Mesendoderm (in vitro differentiated cells): ENCODE results near the gene INTU.

Experiments used
- DNase-seq: peaks from one replicate; pipeline ENCODE4 v3.0.0; 2013
- H2AK5ac ChIP-seq: 2 replicates; pipeline ENCODE4 v1.6.1; 2013; ENCODE audit warnings: low read length, inconsistent platforms
- H2BK120ac ChIP-seq: 2 replicates; pipeline ENCODE4 v1.6.1; 2013; ENCODE audit warnings: low read depth, mild to moderate bottlenecking, low read length, moderate library complexity, mixed read lengths
- H2BK15ac ChIP-seq: replicated peaks from 2 replicates; pipeline ENCODE4 v1.6.1; 2013; ENCODE audit warnings: low read depth, mild to moderate bottlenecking, moderate library complexity
- H2BK5ac ChIP-seq: 2 replicates; pipeline ENCODE4 v1.6.1; 2013; ENCODE audit warnings: low read length, inconsistent platforms
- H3K18ac ChIP-seq: 2 replicates; pipeline ENCODE4 v1.6.1; 2013; ENCODE audit warnings: mild to moderate bottlenecking, low read length, mixed read lengths
- H3K23ac ChIP-seq: one replicate; pipeline ENCODE4 v1.6.1; 2013; ENCODE audit warnings: low read length
- H3K27ac ChIP-seq: 2 replicates; pipeline ENCODE4 v1.5.1; 2013; ENCODE audit warnings: low read depth, mild to moderate bottlenecking, inconsistent platforms, low read length, moderate library complexity
- H3K27me3 ChIP-seq: 2 replicates; pipeline ENCODE4 v1.6.1; 2013; ENCODE audit warnings: low read length, control low read depth, mild to moderate bottlenecking, inconsistent platforms; ENCODE audit not compliant: insufficient read depth, poor library complexity
- H3K36me3 ChIP-seq: 2 replicates; pipeline ENCODE4 v1.6.1; 2013; ENCODE audit warnings: low read length, inconsistent platforms; ENCODE audit not compliant: control insufficient read depth, insufficient read depth
- H3K4ac ChIP-seq: one replicate; pipeline ENCODE4 v1.6.1; 2013; ENCODE audit warnings: low read depth, mild to moderate bottlenecking, low read length, moderate library complexity
- H3K4me1 ChIP-seq: 2 replicates; pipeline ENCODE4 v1.6.1; 2013; ENCODE audit warnings: low read depth, low read length, inconsistent platforms; ENCODE audit not compliant: control insufficient read depth
- H3K4me2 ChIP-seq: 2 replicates; pipeline ENCODE4 v1.6.1; 2013; ENCODE audit warnings: low read length
- H3K4me3 ChIP-seq: 2 replicates; pipeline ENCODE4 v1.5.1; 2013; ENCODE audit warnings: mild to moderate bottlenecking, low read length
- H3K56ac ChIP-seq: one replicate; pipeline ENCODE4 v1.6.1; 2013; ENCODE audit warnings: low read length
- H3K79me1 ChIP-seq: 2 replicates; pipeline ENCODE4 v1.6.1; 2013; ENCODE audit warnings: low read length, inconsistent platforms
- H3K79me2 ChIP-seq: 2 replicates; pipeline ENCODE4 v1.6.1; 2013; ENCODE audit warnings: mild to moderate bottlenecking, low read length; ENCODE audit not compliant: control insufficient read depth, insufficient read depth
- H3K9ac ChIP-seq: 2 replicates; pipeline ENCODE4 v1.6.1; 2013; ENCODE audit warnings: low read length, inconsistent platforms
- H4K5ac ChIP-seq: one replicate; pipeline ENCODE4 v1.6.1; 2013; ENCODE audit warnings: low read length
- H4K8ac ChIP-seq: one replicate; pipeline ENCODE4 v1.6.1; 2013; ENCODE audit warnings: low read depth, mild to moderate bottlenecking, control low read depth, low read length, moderate library complexity
- WGBS: extraction: QIAGEN DNeasy Blood & Tissue Kit; methylation state at CpG from one replicate; pipeline ENCODE4 v1.1.7; 2013; ENCODE audit warnings: low lambda C conversion rate, missing lambda C conversion rate; ENCODE audit not compliant: insufficient coverage; ENCODE audit errors: extremely low coverage; 5-methylcytosine and 5-hydroxymethylcytosine counted together

INTU gene

DNA sequence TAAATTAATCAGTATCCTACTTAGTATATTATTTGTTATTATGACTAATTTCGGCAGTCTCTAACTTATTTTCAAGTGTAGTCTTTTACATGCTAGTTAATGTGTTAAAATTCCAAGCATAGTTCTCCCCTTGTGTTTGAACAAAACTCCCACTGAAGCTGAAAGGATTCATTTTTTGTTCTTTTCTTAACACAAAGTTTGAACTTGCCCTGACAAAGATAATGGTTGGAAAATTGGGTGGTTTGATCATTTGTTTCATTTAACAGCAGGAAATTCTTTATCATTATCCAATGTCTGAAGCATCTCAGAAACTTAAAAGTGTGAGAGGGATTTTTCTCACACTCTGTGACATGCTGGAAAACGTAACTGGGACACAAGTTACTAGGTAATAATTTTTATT, 36.0 kb downstream of the INTU start:
- no peaks in the 10 kb centered on the region for H3K36me3 ChIP-seq
- H3K27ac ChIP-seq, result no peak overlapping the region
- no peak overlapping the region for H2AK5ac ChIP-seq
- H3K4me2 ChIP-seq, result no peak overlapping the region
- H3K4me1 ChIP-seq, result no peaks in the 10 kb centered on the region
- no peak overlapping the region for H3K56ac ChIP-seq
- no peaks in the 10 kb centered on the region for H3K79me2 ChIP-seq
- H2BK15ac ChIP-seq, result no peak overlapping the region
- no peak overlapping the region for H2BK5ac ChIP-seq
- no peaks in the 10 kb centered on the region for H3K27me3 ChIP-seq
- H3K4ac ChIP-seq, result no peak overlapping the region
- no CpG with 5 or more reads among the region's 2 CpGs for WGBS
- H3K18ac ChIP-seq, result no peak overlapping the region
- H2BK120ac ChIP-seq, result no peak overlapping the region
- H3K23ac ChIP-seq, result no peak overlapping the region
- DNase-seq, result no peak
- H4K5ac ChIP-seq, result no peak overlapping the region
- no peak overlapping the region for H4K8ac ChIP-seq
- no peak overlapping the region for H3K9ac ChIP-seq
- H3K4me3 ChIP-seq, result no peak overlapping the region
- H3K79me1 ChIP-seq, result no peaks in the 10 kb centered on the region

DNA sequence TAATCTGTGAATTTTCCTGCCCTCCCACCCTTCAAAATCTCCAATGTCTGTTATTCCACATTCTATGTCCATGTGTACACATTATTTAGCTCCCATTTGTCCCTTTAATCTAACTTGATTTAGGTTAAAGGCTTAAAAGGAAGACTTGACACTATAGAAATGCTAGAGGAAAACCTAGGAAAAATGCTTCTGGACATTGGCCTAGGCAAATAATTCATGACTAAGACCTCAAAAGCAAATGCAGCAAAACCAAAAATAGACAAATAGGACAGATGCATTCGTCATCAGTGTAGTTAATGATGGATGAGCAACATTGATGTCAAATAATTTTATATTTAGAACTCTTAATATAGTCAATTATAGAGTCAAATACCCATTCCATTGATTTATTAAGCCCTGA, 36.9 kb downstream of the INTU start:
- Histone ChIP-seq H2BK15ac (no peak overlapping the region), H2AK5ac (no peak overlapping the region), H3K18ac (no peak overlapping the region), H3K56ac (no peak overlapping the region), H3K79me1 (no peaks in the 10 kb centered on the region), H3K79me2 (no peaks in the 10 kb centered on the region), H4K5ac (no peak overlapping the region), H3K4me2 (no peak overlapping the region), H3K4me1 (no peaks in the 10 kb centered on the region), H2BK5ac (no peak overlapping the region), H2BK120ac (no peak overlapping the region), H3K36me3 (no peaks in the 10 kb centered on the region), H3K23ac (no peak overlapping the region), H3K4me3 (no peak overlapping the region), H4K8ac (no peak overlapping the region), H3K9ac (no peak overlapping the region), H3K27ac (no peak overlapping the region), H3K27me3 (no peaks in the 10 kb centered on the region), H3K4ac (no peak overlapping the region)
- no CpG with 5 or more reads among the region's 1 CpG for WGBS
- DNase-seq, result no peak

DNA sequence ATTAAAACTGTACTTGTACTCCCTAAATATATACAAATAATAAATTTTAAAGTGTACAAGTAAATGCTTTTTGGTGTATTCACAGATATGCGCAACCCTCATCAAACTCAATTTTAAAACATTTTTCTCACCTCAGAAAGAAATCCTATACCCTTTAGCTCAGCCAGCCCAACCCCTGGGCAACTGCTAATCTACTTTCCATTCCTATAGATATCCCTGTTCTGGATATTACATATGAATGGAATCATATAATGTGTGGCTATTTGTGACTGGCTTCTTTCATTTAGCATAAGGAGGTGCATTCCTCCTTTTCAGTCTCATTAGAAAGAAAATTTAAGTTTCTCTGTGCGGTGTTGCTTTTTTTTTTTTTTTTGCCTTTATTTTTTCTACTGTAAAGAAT, 39.4 kb downstream of the INTU start:
- Histone ChIP-seq H2BK120ac (no peak overlapping the region), H3K27ac (no peak overlapping the region), H3K18ac (no peak overlapping the region), H3K4ac (no peak overlapping the region), H2AK5ac (no peak overlapping the region), H3K4me2 (no peak overlapping the region), H3K27me3 (no peaks in the 10 kb centered on the region), H2BK5ac (no peak overlapping the region), H3K56ac (no peak overlapping the region), H4K5ac (no peak overlapping the region), H3K4me1 (no peaks in the 10 kb centered on the region), H3K9ac (no peak overlapping the region), H3K79me1 (no peaks in the 10 kb centered on the region), H3K79me2 (no peaks in the 10 kb centered on the region), H3K4me3 (no peak overlapping the region), H2BK15ac (no peak overlapping the region), H3K23ac (no peak overlapping the region), H4K8ac (no peak overlapping the region), H3K36me3 (no peaks in the 10 kb centered on the region)
- WGBS, result 100% methylated on average over 1 of the region's 2 CpGs
- DNase-seq, result no peak

DNA sequence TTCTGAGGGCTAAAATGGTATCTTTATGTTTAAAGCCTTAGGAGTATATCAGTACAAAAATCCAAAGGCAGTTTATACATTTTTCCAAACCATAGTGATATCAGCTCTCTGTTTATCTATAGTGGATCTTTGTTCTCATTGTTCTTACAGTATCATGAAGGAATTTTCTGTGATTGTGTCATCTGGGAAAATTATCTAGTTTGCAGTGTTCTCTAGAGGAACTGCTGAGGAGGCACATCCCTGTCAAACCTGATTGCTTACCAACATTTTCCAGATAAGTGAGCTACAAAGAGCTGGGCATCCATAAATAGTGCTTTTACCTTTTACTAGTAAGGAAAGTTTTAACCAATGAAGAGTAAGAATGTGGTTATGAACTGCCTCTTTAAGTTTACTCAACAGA, 52.5 kb downstream of the INTU start:
- DNase-seq, result peak; percentile 23
- no peak overlapping the region for H3K9ac ChIP-seq
- H3K4me1 ChIP-seq, result no peaks in the 10 kb centered on the region
- no peak overlapping the region for H3K4me2 ChIP-seq
- no peak overlapping the region for H2BK120ac ChIP-seq
- H3K79me2 ChIP-seq, result no peaks in the 10 kb centered on the region
- H2BK5ac ChIP-seq, result no peak overlapping the region
- no peaks in the 10 kb centered on the region for H3K36me3 ChIP-seq
- H2AK5ac ChIP-seq, result no peak overlapping the region
- H3K27ac ChIP-seq, result no peak overlapping the region
- no peaks in the 10 kb centered on the region for H3K79me1 ChIP-seq
- H3K23ac ChIP-seq, result no peak overlapping the region
- no peak overlapping the region for H4K8ac ChIP-seq
- no peak overlapping the region for H3K56ac ChIP-seq
- no peak overlapping the region for H4K5ac ChIP-seq
- H3K4ac ChIP-seq, result no peak overlapping the region
- no peak overlapping the region for H3K4me3 ChIP-seq
- no peak overlapping the region for H2BK15ac ChIP-seq
- no peaks in the 10 kb centered on the region for H3K27me3 ChIP-seq
- H3K18ac ChIP-seq, result no peak overlapping the region

DNA sequence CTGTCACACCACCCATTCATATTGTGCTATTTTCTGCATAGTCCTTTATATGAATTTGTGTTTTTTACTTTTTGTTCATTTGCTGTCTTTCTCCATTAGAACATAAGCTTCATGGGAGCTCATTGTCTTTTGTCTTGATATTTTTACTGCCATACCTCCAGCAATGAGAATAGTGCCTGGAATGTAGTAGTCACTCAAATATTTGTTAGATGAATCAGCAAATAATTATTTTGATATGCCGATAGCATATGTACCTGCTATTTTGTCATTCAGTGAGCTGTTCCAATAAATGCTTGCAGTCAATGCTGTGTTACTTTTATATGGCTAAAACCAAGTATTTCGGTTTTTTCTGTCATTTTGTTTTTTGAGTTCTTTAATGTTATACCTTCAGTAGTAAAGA, 53.9 kb downstream of the INTU start:
- no peak overlapping the region for H3K27ac ChIP-seq
- no peak overlapping the region for H3K4ac ChIP-seq
- H3K23ac ChIP-seq, result no peak overlapping the region
- H3K27me3 ChIP-seq, result no peaks in the 10 kb centered on the region
- no peaks in the 10 kb centered on the region for H3K79me2 ChIP-seq
- H4K5ac ChIP-seq, result no peak overlapping the region
- no peak overlapping the region for H2AK5ac ChIP-seq
- H3K56ac ChIP-seq, result no peak overlapping the region
- no peaks in the 10 kb centered on the region for H3K79me1 ChIP-seq
- H3K36me3 ChIP-seq, result no peaks in the 10 kb centered on the region
- WGBS, result no CpG with 5 or more reads among the region's 2 CpGs
- no peak overlapping the region for H3K9ac ChIP-seq
- DNase-seq, result no peak
- H4K8ac ChIP-seq, result no peak overlapping the region
- no peak overlapping the region for H3K18ac ChIP-seq
- H2BK120ac ChIP-seq, result no peak overlapping the region
- no peaks in the 10 kb centered on the region for H3K4me1 ChIP-seq
- H2BK5ac ChIP-seq, result no peak overlapping the region
- H3K4me2 ChIP-seq, result no peak overlapping the region
- H2BK15ac ChIP-seq, result no peak overlapping the region
- H3K4me3 ChIP-seq, result no peak overlapping the region

DNA sequence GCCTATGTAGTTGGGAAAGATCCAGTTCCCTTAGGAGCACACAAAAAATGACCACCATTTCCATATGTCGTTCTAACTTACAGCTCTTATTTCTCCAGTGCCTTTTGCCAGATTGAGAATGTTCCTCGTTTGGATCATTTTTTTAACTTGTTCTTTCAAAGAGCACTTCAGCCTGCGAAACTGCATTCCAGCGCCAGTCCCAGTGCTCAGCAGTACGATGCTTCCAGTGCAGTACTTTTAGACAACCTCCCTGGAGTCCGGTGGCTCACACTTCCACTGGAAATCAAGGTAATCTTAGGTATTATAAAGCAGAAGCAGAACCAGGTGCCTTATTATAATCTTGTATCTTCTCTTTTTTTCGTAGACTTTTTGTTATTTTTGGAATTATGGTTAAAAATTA, 54.8 kb downstream of the INTU start:
- Histone ChIP-seq H3K56ac (no peak overlapping the region), H2BK15ac (no peak overlapping the region), H3K27ac (no peak overlapping the region), H2AK5ac (no peak overlapping the region), H3K36me3 (no peaks in the 10 kb centered on the region), H3K4me1 (no peaks in the 10 kb centered on the region), H3K27me3 (no peaks in the 10 kb centered on the region), H3K79me2 (no peaks in the 10 kb centered on the region), H2BK120ac (no peak overlapping the region), H3K79me1 (no peaks in the 10 kb centered on the region), H4K5ac (no peak overlapping the region), H4K8ac (no peak overlapping the region), H3K4me3 (no peak overlapping the region), H2BK5ac (no peak overlapping the region), H3K4ac (no peak overlapping the region), H3K23ac (no peak overlapping the region), H3K18ac (no peak overlapping the region), H3K4me2 (no peak overlapping the region), H3K9ac (no peak overlapping the region)
- WGBS, result no CpG with 5 or more reads among the region's 7 CpGs
- no peak for DNase-seq
